Right lobe of liver (tissue), 4 donors: ENCODE data around the gene ING1.

ENCODE experiments used
- POLR2A ChIP-seq: fragments of 450-650 bp; IDR thresholded peaks from one replicate; pipeline ENCODE4 v1.6.1; 2017; ENCODE audit warnings: antibody characterized with exemption, mild to moderate bottlenecking
- TF ChIP-seq, protein P1 (sequence below), 4 donors: fragments of 200-600 bp in 3 of 4; fragments of 450-650 bp in 1 of 4; IDR thresholded peaks; one replicate each; pipeline versions ENCODE4 v1.5.1 to v1.8.0; 2016 to 2022; ENCODE audit warnings: antibody characterized with exemption in 4 of 4, mild to moderate bottlenecking in 2 of 4
- donor health status: DM: no; HTN: no; CAD: no.
- donor health status: DM: no; HTN: no; CAD: no.
- donor health status: DM: no; HTN: yes; CAD: no.

DNA sequence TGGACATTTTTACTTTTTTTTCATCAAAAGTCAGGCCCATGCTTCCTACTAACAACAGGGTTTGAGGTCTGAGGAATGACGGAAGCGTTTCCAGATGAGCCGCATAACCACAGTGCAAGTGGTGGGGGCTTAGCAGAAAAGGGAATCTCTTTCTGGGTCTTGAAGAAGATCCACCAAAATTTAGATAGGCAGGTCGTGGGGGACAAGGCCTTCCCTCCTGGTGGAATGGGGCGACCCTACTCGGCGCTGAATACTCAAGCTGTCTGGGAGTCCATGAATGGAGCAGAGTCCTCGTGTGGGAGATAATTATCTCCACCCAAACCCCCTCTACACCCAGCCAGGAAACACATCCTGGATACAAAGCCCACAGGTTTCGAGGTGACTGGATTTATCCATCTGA lies 44.5 kb upstream of the ING1 start:
- TF ChIP-seq, protein P1, sequence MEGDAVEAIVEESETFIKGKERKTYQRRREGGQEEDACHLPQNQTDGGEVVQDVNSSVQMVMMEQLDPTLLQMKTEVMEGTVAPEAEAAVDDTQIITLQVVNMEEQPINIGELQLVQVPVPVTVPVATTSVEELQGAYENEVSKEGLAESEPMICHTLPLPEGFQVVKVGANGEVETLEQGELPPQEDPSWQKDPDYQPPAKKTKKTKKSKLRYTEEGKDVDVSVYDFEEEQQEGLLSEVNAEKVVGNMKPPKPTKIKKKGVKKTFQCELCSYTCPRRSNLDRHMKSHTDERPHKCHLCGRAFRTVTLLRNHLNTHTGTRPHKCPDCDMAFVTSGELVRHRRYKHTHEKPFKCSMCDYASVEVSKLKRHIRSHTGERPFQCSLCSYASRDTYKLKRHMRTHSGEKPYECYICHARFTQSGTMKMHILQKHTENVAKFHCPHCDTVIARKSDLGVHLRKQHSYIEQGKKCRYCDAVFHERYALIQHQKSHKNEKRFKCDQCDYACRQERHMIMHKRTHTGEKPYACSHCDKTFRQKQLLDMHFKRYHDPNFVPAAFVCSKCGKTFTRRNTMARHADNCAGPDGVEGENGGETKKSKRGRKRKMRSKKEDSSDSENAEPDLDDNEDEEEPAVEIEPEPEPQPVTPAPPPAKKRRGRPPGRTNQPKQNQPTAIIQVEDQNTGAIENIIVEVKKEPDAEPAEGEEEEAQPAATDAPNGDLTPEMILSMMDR (IDR thresholded peaks at IDR 0.05) = no peak
- TF ChIP-seq POLR2A = no peak
